ENCODE data around the gene RAB6A. TPM values are rescaled to one million over a fixed set of nuclear protein-coding genes. Genes with fewer than 3 reads are reported as not detected.

The RAB6A gene
- total RNA-seq, 6 experiments from 2014 or later = 59.3 to 163 (median 81.7) TPM

DNA sequence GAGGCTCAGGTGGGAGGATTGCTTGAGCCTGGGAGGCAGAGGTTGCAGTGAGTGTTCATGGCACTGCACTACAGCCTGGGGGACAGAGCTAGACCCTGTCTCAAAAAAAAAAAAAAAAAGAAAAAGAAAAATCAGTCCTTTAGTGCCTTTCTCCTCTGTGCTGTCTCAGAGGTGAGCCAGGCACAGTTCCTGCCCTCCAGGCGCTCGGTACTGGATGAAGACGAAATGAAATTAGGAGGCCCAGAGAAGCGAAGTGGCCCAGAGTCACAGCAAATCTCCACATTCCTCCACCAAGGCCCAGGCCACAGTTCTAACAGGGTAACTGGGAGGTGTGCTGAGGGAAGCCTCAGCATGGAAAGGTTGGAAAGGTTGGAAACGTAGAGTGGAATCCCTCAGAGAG lies 109.6 kb downstream of the RAB6A start:
- Histone ChIP-seq H3K27me3 (no peaks in the 10 kb centered on the region), H3K4me1 (peaks cover 0 to 7% (median 0%) of the 10 kb centered on the region in 4 donors), H3K9me3 (no peaks in the 10 kb centered on the region), H3K27ac (no peak overlapping the region), H3K4me3 (no peak overlapping the region), H3K36me3 (no peaks in the 10 kb centered on the region)
- intact Hi-C loops (cut with DNase I) = loop anchor here in 1 of 2 donors (10.0 kb wide), 1 partner anchor 246 kb away; no protein-coding TSS in a partner anchor
- ATAC-seq = no peak
- DNase-seq = no peak
- TF ChIP-seq POLR2A (IDR thresholded peaks at IDR 0.05) = no peak
- TF ChIP-seq, protein P1, sequence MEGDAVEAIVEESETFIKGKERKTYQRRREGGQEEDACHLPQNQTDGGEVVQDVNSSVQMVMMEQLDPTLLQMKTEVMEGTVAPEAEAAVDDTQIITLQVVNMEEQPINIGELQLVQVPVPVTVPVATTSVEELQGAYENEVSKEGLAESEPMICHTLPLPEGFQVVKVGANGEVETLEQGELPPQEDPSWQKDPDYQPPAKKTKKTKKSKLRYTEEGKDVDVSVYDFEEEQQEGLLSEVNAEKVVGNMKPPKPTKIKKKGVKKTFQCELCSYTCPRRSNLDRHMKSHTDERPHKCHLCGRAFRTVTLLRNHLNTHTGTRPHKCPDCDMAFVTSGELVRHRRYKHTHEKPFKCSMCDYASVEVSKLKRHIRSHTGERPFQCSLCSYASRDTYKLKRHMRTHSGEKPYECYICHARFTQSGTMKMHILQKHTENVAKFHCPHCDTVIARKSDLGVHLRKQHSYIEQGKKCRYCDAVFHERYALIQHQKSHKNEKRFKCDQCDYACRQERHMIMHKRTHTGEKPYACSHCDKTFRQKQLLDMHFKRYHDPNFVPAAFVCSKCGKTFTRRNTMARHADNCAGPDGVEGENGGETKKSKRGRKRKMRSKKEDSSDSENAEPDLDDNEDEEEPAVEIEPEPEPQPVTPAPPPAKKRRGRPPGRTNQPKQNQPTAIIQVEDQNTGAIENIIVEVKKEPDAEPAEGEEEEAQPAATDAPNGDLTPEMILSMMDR (IDR thresholded peaks at IDR 0.05) = no peak
- WGBS (ENCODE audit: insufficient coverage, low coverage, low lambda C conversion rate, missing lambda C conversion rate) = 80% methylated on average over 4 of the region's 5 CpGs

- Histone ChIP-seq H3K4me1 (peaks cover 0 to 7% (median 0%) of the 10 kb centered on the region in 4 donors), H3K9me3 (no peaks in the 10 kb centered on the region), H3K27ac (no peak overlapping the region), H3K27me3 (no peaks in the 10 kb centered on the region), H3K4me3 (no peak overlapping the region), H3K36me3 (no peaks in the 10 kb centered on the region)
- TF ChIP-seq POLR2A (IDR thresholded peaks at IDR 0.05) = no peak
- TF ChIP-seq, protein P1 (IDR thresholded peaks at IDR 0.05) = no peak
- ATAC-seq = no peak
- DNase-seq = no peak
- intact Hi-C loops (cut with DNase I) = loop anchor here in 1 of 2 donors (10.0 kb wide), 1 partner anchor 246 kb away; no protein-coding TSS in a partner anchor
- WGBS (ENCODE audit: insufficient coverage, low coverage, low lambda C conversion rate, missing lambda C conversion rate) = 93% methylated on average over 3 of the region's 14 CpGs
Observed at GRCh38 chr11:73650400-73650799, 110.5 kb downstream of the RAB6A start.

DNA sequence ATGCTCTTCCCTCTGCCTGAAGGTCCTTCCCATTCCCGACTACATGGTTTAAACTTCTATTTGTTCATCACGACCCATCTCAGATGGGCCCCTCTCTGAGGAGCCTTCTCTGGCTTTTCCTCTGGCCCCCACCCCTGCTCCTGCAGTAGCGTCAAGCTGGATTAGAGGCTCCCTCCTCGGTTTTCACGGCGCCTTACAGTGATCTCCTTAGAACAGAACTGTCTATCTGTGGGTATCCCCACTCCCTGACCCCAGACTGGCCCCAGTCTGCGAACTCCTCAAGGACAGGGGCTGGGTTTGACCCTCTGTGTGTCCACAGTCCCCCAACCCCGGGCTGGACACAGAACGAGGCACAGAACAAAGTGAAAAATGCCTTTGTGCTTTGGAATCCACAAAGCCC lies 111.7 kb downstream of the RAB6A start:
- ATAC-seq = no peak
- intact Hi-C loops (cut with DNase I) = no loop called here
- TF ChIP-seq, protein P1 (IDR thresholded peaks at IDR 0.05) = no peak
- no peak for TF ChIP-seq POLR2A (IDR thresholded peaks at IDR 0.05)

GRCh38 chr11:73648571-73649046 lies 112.3 kb downstream of the RAB6A start:
- 64% methylated on average over 2 of the region's 8 CpGs for WGBS (ENCODE audit: insufficient coverage, low coverage, low lambda C conversion rate, missing lambda C conversion rate)
- TF ChIP-seq POLR2A (IDR thresholded peaks at IDR 0.05) = no peak
- TF ChIP-seq, protein P1 (IDR thresholded peaks at IDR 0.05) = no peak
- intact Hi-C loops (cut with DNase I) = no loop called here
- Histone ChIP-seq H3K36me3 (no peaks in the 10 kb centered on the region), H3K4me3 (no peak overlapping the region), H3K4me1 (no peaks in the 10 kb centered on the region), H3K27me3 (no peaks in the 10 kb centered on the region), H3K9me3 (no peaks in the 10 kb centered on the region), H3K27ac (no peak overlapping the region)
- ATAC-seq (no peak), DNase-seq (no peak)

More for the DNA sequence above, 111.7 kb downstream of the RAB6A start:
- Histone ChIP-seq H3K4me3 (no peak overlapping the region), H3K27ac (no peak overlapping the region), H3K36me3 (no peaks in the 10 kb centered on the region), H3K27me3 (no peaks in the 10 kb centered on the region), H3K9me3 (no peaks in the 10 kb centered on the region), H3K4me1 (peaks cover 0 to under 1% (median 0%) of the 10 kb centered on the region in 4 donors)
- no peak for DNase-seq
- 74% methylated on average over 8 of the region's 9 CpGs for WGBS (ENCODE audit: insufficient coverage, low coverage, low lambda C conversion rate, missing lambda C conversion rate)
